ENCODE results near the gene RMND5B. TPM values are rescaled to one million over a fixed set of nuclear protein-coding genes. Genes with fewer than 3 reads are reported as not detected.
"Not testable (repeated sequence)": the region's sequence is repeated elsewhere in the genome, so short reads cannot be mapped to it uniquely, and the experiment has no call there.

Gene RMND5B
- total RNA-seq, 1 donor from 2014 or later, result 41.8 TPM

- DNase-seq (ENCODE audit: extremely low spot score, unreplicated experiment), result peak; percentile 82
- no peak for TF ChIP-seq CTCF (conservative IDR thresholded peaks at IDR 0.05)
- Mint-ChIP-seq H3K36me3 (no peaks in the 10 kb centered on the region), H3K4me3 (peak overlapping the region; percentile 73), H3K27me3 (no peaks in the 10 kb centered on the region), H3K27ac (peak overlapping the region; percentile 99), H3K4me1 (ENCODE audit: unreplicated experiment) (peaks cover 9% of the 10 kb centered on the region), H3K9me3 (no peaks in the 10 kb centered on the region)
These were observed 6.6 kb upstream of the RMND5B start for GRCh38 chr5:178123966-178124925.

- peak overlapping the region; percentile 9 for H3K4me3 Mint-ChIP-seq
- no peaks in the 10 kb centered on the region for H3K36me3 Mint-ChIP-seq
- H3K4me1 Mint-ChIP-seq (ENCODE audit: unreplicated experiment), result peaks cover 9% of the 10 kb centered on the region
- no peak for TF ChIP-seq CTCF (conservative IDR thresholded peaks at IDR 0.05)
- no peaks in the 10 kb centered on the region for H3K9me3 Mint-ChIP-seq
- no peak for DNase-seq (ENCODE audit: extremely low spot score, unreplicated experiment)
- H3K27ac Mint-ChIP-seq, result peak overlapping the region; percentile 99
- no peaks in the 10 kb centered on the region for H3K27me3 Mint-ChIP-seq
These were observed 5.4 kb upstream of the RMND5B start for GRCh38 chr5:178125253-178125906.

- Mint-ChIP-seq H3K27me3 (no peaks in the 10 kb centered on the region), H3K27ac (peak overlapping the region; percentile 76), H3K4me3 (no peak overlapping the region), H3K4me1 (ENCODE audit: unreplicated experiment) (peaks cover 13% of the 10 kb centered on the region), H3K36me3 (peaks cover 2% of the 10 kb centered on the region), H3K9me3 (no peaks in the 10 kb centered on the region)
- DNase-seq (ENCODE audit: extremely low spot score, unreplicated experiment), result no peak
- TF ChIP-seq CTCF (conservative IDR thresholded peaks at IDR 0.05), result no peak
These were observed 4.3 kb upstream of the RMND5B start for GRCh38 chr5:178126556-178126955.

GRCh38 chr5:178127300-178128009 lies 3.4 kb upstream of the RMND5B start:
- not testable (repeated sequence) for DNase-seq (ENCODE audit: extremely low spot score, unreplicated experiment); H3K9me3 Mint-ChIP-seq; H3K27ac Mint-ChIP-seq; H3K27me3 Mint-ChIP-seq; H3K36me3 Mint-ChIP-seq
- Mint-ChIP-seq H3K4me3 (peak overlapping the region; percentile 12), H3K4me1 (ENCODE audit: unreplicated experiment) (peaks cover 16% of the 10 kb centered on the region)

- H3K4me3 Mint-ChIP-seq, result no peak overlapping the region
- H3K27ac Mint-ChIP-seq, result no peak overlapping the region
- no peaks in the 10 kb centered on the region for H3K27me3 Mint-ChIP-seq
- H3K4me1 Mint-ChIP-seq (ENCODE audit: unreplicated experiment), result peaks cover 12% of the 10 kb centered on the region
- no peak for TF ChIP-seq CTCF (conservative IDR thresholded peaks at IDR 0.05)
- H3K36me3 Mint-ChIP-seq, result peaks cover 9% of the 10 kb centered on the region
- no peaks in the 10 kb centered on the region for H3K9me3 Mint-ChIP-seq
- no peak for DNase-seq (ENCODE audit: extremely low spot score, unreplicated experiment)
These were observed 1.5 kb upstream of the RMND5B start for GRCh38 chr5:178129296-178129695.

- Mint-ChIP-seq H3K4me3 (peak overlapping the region; percentile 89), H3K4me1 (ENCODE audit: unreplicated experiment) (peaks cover 13% of the 10 kb centered on the region), H3K36me3 (peaks cover 10% of the 10 kb centered on the region), H3K27ac (peak overlapping the region; percentile 92)
- H3K9me3 Mint-ChIP-seq; DNase-seq (ENCODE audit: extremely low spot score, unreplicated experiment); H3K27me3 Mint-ChIP-seq: not testable (repeated sequence)
These were observed 609 bp upstream of the RMND5B start for GRCh38 chr5:178130234-178130575.

All from type B pancreatic cell (in vitro differentiated cells).